ENCODE data around the gene PHF2. TPM values are rescaled to one million over a fixed set of nuclear protein-coding genes. Genes with fewer than 3 reads are reported as not detected.

PHF2 gene
- total RNA-seq, 1 experiment from 2014 or later, result 11.6 TPM

- H3K27me3 Mint-ChIP-seq (ENCODE audit: low read depth), result no peaks in the 10 kb centered on the region
- H3K4me1 Mint-ChIP-seq, result 0 out of 2 replicates have a peak, but pooled peaks cover 3% of the 10 kb centered on the region
- ChIA-PET POLR2A (no interaction called here), CTCF (no interaction called here)
- H3K9me3 Mint-ChIP-seq, result peaks cover 25% of the 10 kb centered on the region
- H3K36me3 Mint-ChIP-seq, result peaks cover 7% of the 10 kb centered on the region
- ATAC-seq (no peak), DNase-seq (ENCODE audit: low spot score) (no peak)
- no peak for TF ChIP-seq ZNF416 (CRISPR knock-in tag; IDR thresholded peaks at IDR 0.05)
- no peak for TF ChIP-seq ERG (CRISPR knock-in tag; IDR thresholded peaks at IDR 0.05)
- no peak for TF ChIP-seq PRRX2 (CRISPR knock-in tag; IDR thresholded peaks at IDR 0.05)
- no peak overlapping the region for H3K4me3 Mint-ChIP-seq
- H3K27ac Mint-ChIP-seq, result no peak overlapping the region
These were observed 53.5 kb downstream of the PHF2 start for GRCh38 chr9:93629920-93630319.

GRCh38 chr9:93630806-93631411 is 54.5 kb downstream of the PHF2 start:
- Mint-ChIP-seq H3K4me1 (0 out of 2 replicates have a peak, but pooled peaks cover 3% of the 10 kb centered on the region), H3K4me3 (no peak overlapping the region), H3K27me3 (ENCODE audit: low read depth) (no peaks in the 10 kb centered on the region), H3K9me3 (peaks cover 25% of the 10 kb centered on the region), H3K27ac (no peak overlapping the region), H3K36me3 (peaks cover 9% of the 10 kb centered on the region)
- CTCF ChIA-PET, result interaction anchor here (1.3 kb wide), 1 partner anchor 477 kb away, joined by 3 read pairs; no protein-coding TSS in a partner anchor
- no peak for ATAC-seq
- DNase-seq (ENCODE audit: low spot score), result no peak
- TF ChIP-seq ZNF138 (CRISPR knock-in tag; conservative IDR thresholded peaks at IDR 0.05) (no peak), ATF6 (CRISPR knock-in tag; IDR thresholded peaks at IDR 0.05) (no peak), RORB (CRISPR knock-in tag; IDR thresholded peaks at IDR 0.05) (no peak), HMGA2 (CRISPR knock-in tag; IDR thresholded peaks at IDR 0.05) (no peak), GTF2I (CRISPR knock-in tag; conservative IDR thresholded peaks at IDR 0.05) (no peak), MXD4 (CRISPR knock-in tag; IDR thresholded peaks at IDR 0.05; ENCODE audit: borderline replicate concordance) (no peak), TP53 (CRISPR knock-in tag; IDR thresholded peaks at IDR 0.05) (no peak), NFATC4 (CRISPR knock-in tag; IDR thresholded peaks at IDR 0.05) (no peak), ZNF232 (CRISPR knock-in tag; IDR thresholded peaks at IDR 0.05) (no peak), JAZF1 (CRISPR knock-in tag; IDR thresholded peaks at IDR 0.05) (no peak), CREB1 (CRISPR knock-in tag; IDR thresholded peaks at IDR 0.05) (no peak), ATF1 (CRISPR knock-in tag; IDR thresholded peaks at IDR 0.05) (no peak), NFE2L1 (CRISPR knock-in tag; IDR thresholded peaks at IDR 0.05) (no peak), PRDM15 (CRISPR knock-in tag; IDR thresholded peaks at IDR 0.05) (no peak), STAT6 (CRISPR knock-in tag; conservative IDR thresholded peaks at IDR 0.05; ENCODE audit: low read depth) (no peak), ZNF416 (CRISPR knock-in tag; IDR thresholded peaks at IDR 0.05) (no peak), CTCF (IDR thresholded peaks at IDR 0.05) (no peak), MLX (CRISPR knock-in tag; IDR thresholded peaks at IDR 0.05) (no peak)
- POLR2A ChIA-PET, result no interaction called here
